MCF 10A (cell line): ENCODE results near the gene ZFYVE9. TPM values are rescaled to one million over a fixed set of nuclear protein-coding genes. Genes with fewer than 3 reads are reported as not detected.

Experiments
- BruUV-seq: library from RNA; stranded (reverse); fragments of 400-500 nt; replicated peaks from 2 replicates; lab custom pipeline; 2021; lab: Mats Ljungman, UMichigan
- CTCF ChIA-PET: fragments of 300-600 bp; sonication (Branson Sonifier 250); formaldehyde crosslinking; extraction: SDS; loops from one replicate; lab custom pipeline; 2021; ENCODE audit warnings: antibody characterized with exemption, inconsistent platforms; lab: Yijun Ruan, JAX
- POLR2A ChIA-PET: fragments of 300-600, 350-650 bp; sonication (Branson Sonifier 250); formaldehyde crosslinking; extraction: SDS; loops from one replicate; lab custom pipeline; 2020; ENCODE audit warnings: antibody characterized with exemption, inconsistent platforms; lab: Yijun Ruan, JAX
- DNase-seq: peaks from one replicate; pipeline ENCODE4 v3.0.0-alpha.2; 2018; ENCODE audit not compliant: unreplicated experiment
- H3K27ac Mint-ChIP-seq: one replicate; pipeline ENCODE4 v1.8.0; 2022; ENCODE audit warnings: mild to moderate bottlenecking, low read depth, mixed read lengths; ENCODE audit not compliant: unreplicated experiment
- H3K27me3 Mint-ChIP-seq: one replicate; pipeline ENCODE4 v1.8.0; 2022; ENCODE audit warnings: mixed read lengths; ENCODE audit not compliant: insufficient read depth, unreplicated experiment
- H3K36me3 Mint-ChIP-seq: one replicate; pipeline ENCODE4 v1.8.0; 2022; ENCODE audit warnings: mild to moderate bottlenecking, moderate library complexity, mixed read lengths; ENCODE audit not compliant: insufficient read depth, unreplicated experiment
- H3K4me1 Mint-ChIP-seq: one replicate; pipeline ENCODE4 v1.8.0; 2022; ENCODE audit warnings: mixed read lengths; ENCODE audit not compliant: insufficient read depth, unreplicated experiment
- H3K4me3 Mint-ChIP-seq: one replicate; pipeline ENCODE4 v1.8.0; 2022; ENCODE audit warnings: mild to moderate bottlenecking, moderate library complexity, mixed read lengths; ENCODE audit not compliant: unreplicated experiment
- H3K9me3 Mint-ChIP-seq: one replicate; pipeline ENCODE4 v1.8.0; 2022; ENCODE audit warnings: mixed read lengths; ENCODE audit not compliant: unreplicated experiment
- CTCF ChIP-seq: fragments of 200-600 bp; IDR thresholded peaks from one replicate; pipeline ENCODE4 v1.8.0; 2022; ENCODE audit warnings: antibody characterized with exemption, mild to moderate bottlenecking; ENCODE audit not compliant: unreplicated experiment
- intact Hi-C: fragments of 100-400 bp; cut with micrococcal nuclease; formaldehyde crosslinking; loops from 2 replicates; pipeline ENCODE4 v1.14.1; 2022
- total RNA-seq: library from RNA; stranded (reverse); gene quantifications from 2 replicates; pipeline ENCODE4 v1.2.3, GENCODE V29; 2022

The ZFYVE9 gene
- total RNA-seq, 1 experiment from 2014 or later: 23.9 TPM

- no peak for DNase-seq
- POLR2A ChIA-PET: interaction anchor here (1.1 kb wide), 1 partner anchor 19 kb away, joined by 3 read pairs; no protein-coding TSS in a partner anchor
These were observed 190.5 kb downstream of the ZFYVE9 start for GRCh38 chr1:52332411-52332810.

GRCh38 chr1:52334906-52335528 lies 193.1 kb downstream of the ZFYVE9 start:
- no peak for DNase-seq
- no TSS peak for BruUV-seq
- H3K4me3 Mint-ChIP-seq: no peak overlapping the region
- intact Hi-C loops: no loop called here
- peaks cover 28% of the 10 kb centered on the region for H3K36me3 Mint-ChIP-seq
- H3K4me1 Mint-ChIP-seq: no peaks in the 10 kb centered on the region
- ChIA-PET POLR2A (interaction anchor here (0.6 kb wide), 1 partner anchor 9 kb away, joined by 3 read pairs; no protein-coding TSS in a partner anchor), CTCF (interaction anchor here (0.9 to 1.3 kb wide), 3 partner anchors 14 to 41 kb away, joined by 3 to 5 read pairs (median 4); no protein-coding TSS in a partner anchor)
- no peak for TF ChIP-seq CTCF
- H3K9me3 Mint-ChIP-seq: no peaks in the 10 kb centered on the region
- no peak overlapping the region for H3K27ac Mint-ChIP-seq
- no peaks in the 10 kb centered on the region for H3K27me3 Mint-ChIP-seq

More at GRCh38 chr1:52332411-52332810, 190.5 kb downstream of the ZFYVE9 start:
- no TSS peak for BruUV-seq
- intact Hi-C loops: no loop called here
- Mint-ChIP-seq H3K4me3 (no peak overlapping the region), H3K36me3 (peaks cover 16% of the 10 kb centered on the region), H3K27me3 (no peaks in the 10 kb centered on the region), H3K27ac (no peak overlapping the region), H3K4me1 (no peaks in the 10 kb centered on the region), H3K9me3 (no peaks in the 10 kb centered on the region)
- no peak for TF ChIP-seq CTCF
- CTCF ChIA-PET: interaction anchor here (0.9 to 1.6 kb wide), 2 partner anchors 36 to 417 kb away, joined by 3 to 6 read pairs; no protein-coding TSS in a partner anchor

- Mint-ChIP-seq H3K9me3 (no peaks in the 10 kb centered on the region), H3K27me3 (no peaks in the 10 kb centered on the region), H3K4me3 (no peak overlapping the region), H3K4me1 (no peaks in the 10 kb centered on the region), H3K27ac (no peak overlapping the region), H3K36me3 (peaks cover 37% of the 10 kb centered on the region)
- intact Hi-C loops: no loop called here
- ChIA-PET POLR2A (no interaction called here), CTCF (interaction anchor here (1.7 kb wide), 1 partner anchor 14 kb away, joined by 6 read pairs; no protein-coding TSS in a partner anchor)
- DNase-seq: no peak
- BruUV-seq: no TSS peak
- no peak for TF ChIP-seq CTCF
These were observed 195.6 kb downstream of the ZFYVE9 start for GRCh38 chr1:52337439-52337838.

GRCh38 chr1:52341655-52342260 lies 199.9 kb downstream of the ZFYVE9 start:
- ChIA-PET POLR2A (interaction anchor here (1.1 to 1.3 kb wide), 2 partner anchors 10 to 13 kb away, joined by 3 read pairs; no protein-coding TSS in a partner anchor), CTCF (interaction anchor here (0.6 kb wide), 1 partner anchor 228 kb away, joined by 3 read pairs; no protein-coding TSS in a partner anchor)
- peaks cover 38% of the 10 kb centered on the region for H3K36me3 Mint-ChIP-seq
- no peak overlapping the region for H3K27ac Mint-ChIP-seq
- no TSS peak for BruUV-seq
- H3K4me1 Mint-ChIP-seq: no peaks in the 10 kb centered on the region
- no peak for TF ChIP-seq CTCF
- DNase-seq: no peak
- no peaks in the 10 kb centered on the region for H3K27me3 Mint-ChIP-seq
- H3K9me3 Mint-ChIP-seq: no peaks in the 10 kb centered on the region
- no peak overlapping the region for H3K4me3 Mint-ChIP-seq
- intact Hi-C loops: no loop called here
